Ramos (cell line): ENCODE measurements around the gene CDKL4.
"Not testable (repeated sequence)": the region's sequence is repeated elsewhere in the genome, so short reads cannot be mapped to it uniquely, and the experiment has no call there.

ENCODE experiments used
- in situ Hi-C: fragments of 300-500 bp; cut with MboI; formaldehyde crosslinking; loops from one replicate; pipeline ENCODE4 v1.14.3; 2022; ENCODE audit warnings: low sequenced_read_pairs; ENCODE audit not compliant: unreplicated experiment

CDKL4 gene

GRCh38 chr2:39240758-39241157 is 3.0 kb downstream of the CDKL4 start:
- in situ Hi-C loops = loop anchor here (25.0 kb wide), 1 partner anchor 497 kb away; no protein-coding TSS in a partner anchor

- in situ Hi-C loops = loop anchor here (25.0 kb wide), 1 partner anchor 503 kb away; no protein-coding TSS in a partner anchor
Observed at GRCh38 chr2:39234754-39235153, 9.0 kb downstream of the CDKL4 start.

- in situ Hi-C loops = loop anchor here (25.0 kb wide), 1 partner anchor 505 kb away; no protein-coding TSS in a partner anchor
Observed at GRCh38 chr2:39232141-39232540, 11.6 kb downstream of the CDKL4 start.

GRCh38 chr2:39228413-39229209 is 15.2 kb downstream of the CDKL4 start:
- in situ Hi-C loops = loop anchor here (5.0 to 25.0 kb wide), 4 partner anchors 166 to 644 kb away; no protein-coding TSS in a partner anchor

- in situ Hi-C loops = loop anchor here (5.0 to 25.0 kb wide), 4 partner anchors 166 to 643 kb away; no protein-coding TSS in a partner anchor
Observed at GRCh38 chr2:39227628-39228412, 15.9 kb downstream of the CDKL4 start.

- in situ Hi-C loops = loop anchor here (5.0 to 25.0 kb wide), 4 partner anchors 163 to 641 kb away; no protein-coding TSS in a partner anchor
Observed at GRCh38 chr2:39225567-39225966, 18.2 kb downstream of the CDKL4 start.

- in situ Hi-C loops = loop anchor here (10.0 kb wide), 1 partner anchor 639 kb away; no protein-coding TSS in a partner anchor
Observed at GRCh38 chr2:39223909-39224308, 19.9 kb downstream of the CDKL4 start.

- in situ Hi-C loops = loop anchor here (10.0 kb wide), 1 partner anchor 637 kb away; no protein-coding TSS in a partner anchor
Observed at GRCh38 chr2:39221459-39221858, 22.3 kb downstream of the CDKL4 start.

- in situ Hi-C loops = loop anchor here (10.0 kb wide), 1 partner anchor 635 kb away; no protein-coding TSS in a partner anchor
Observed at GRCh38 chr2:39220136-39220535, 23.6 kb downstream of the CDKL4 start.

GRCh38 chr2:39218391-39218790 is 25.4 kb downstream of the CDKL4 start:
- in situ Hi-C loops = no loop called here

GRCh38 chr2:39217192-39217550 is 26.6 kb downstream of the CDKL4 start:
- in situ Hi-C loops = no loop called here

GRCh38 chr2:39216346-39217191 is 27.2 kb downstream of the CDKL4 start:
- in situ Hi-C loops = no loop called here

GRCh38 chr2:39215545-39215944 is 28.2 kb downstream of the CDKL4 start:
- in situ Hi-C loops = no loop called here

GRCh38 chr2:39213015-39213414 is 30.8 kb downstream of the CDKL4 start:
- in situ Hi-C loops = no loop called here

- in situ Hi-C loops = no loop called here
Observed at GRCh38 chr2:39210846-39211245, 32.9 kb downstream of the CDKL4 start.

- in situ Hi-C loops = no loop called here
Observed at GRCh38 chr2:39203382-39203781, 40.4 kb downstream of the CDKL4 start.

GRCh38 chr2:39202639-39203369 is 41.0 kb downstream of the CDKL4 start:
- in situ Hi-C loops = no loop called here

- in situ Hi-C loops = not testable (repeated sequence)
Observed at GRCh38 chr2:39197003-39197402, 46.8 kb downstream of the CDKL4 start.

- in situ Hi-C loops = no loop called here
Observed at GRCh38 chr2:39194686-39195085, 49.1 kb downstream of the CDKL4 start.
